Prostate gland (tissue), 2 donors: ENCODE data around the gene SHKBP1. TPM values are rescaled to one million over a fixed set of nuclear protein-coding genes. Genes with fewer than 3 reads are reported as not detected.
"Not testable (repeated sequence)": the region's sequence is repeated elsewhere in the genome, so short reads cannot be mapped to it uniquely, and the experiment has no call there.

Experiments
- DNase-seq: peaks from one replicate; pipeline ENCODE4 v3.0.0-alpha.2; 2019; ENCODE audit warnings: low spot score
- H3K27ac ChIP-seq, 2 donors: fragments of 200-600 bp; sonication (generic); 2 replicates each; pipeline ENCODE4 v1.5.1; 2017 to 2019
- H3K27me3 ChIP-seq: fragments of 200-600 bp; sonication (generic); replicated peaks from 2 replicates; pipeline ENCODE4 v1.5.1; 2019; ENCODE audit not compliant: insufficient read depth
- H3K36me3 ChIP-seq, 2 donors: fragments of 200-600 bp; sonication (generic); 1 replicate in 1 of 2; 2 replicates in 1 of 2; pipeline versions ENCODE4 v1.5.1 to v1.8.1; 2017 to 2019
- H3K4me1 ChIP-seq: fragments of 200-600 bp; sonication (generic); replicated peaks from 2 replicates; pipeline ENCODE4 v1.5.1; 2019
- H3K4me3 ChIP-seq, 2 donors: fragments of 200-600 bp; sonication (generic); 2 replicates each; pipeline ENCODE4 v1.5.1; 2017 to 2019
- H3K9me3 ChIP-seq: fragments of 200-600 bp; sonication (generic); 2 replicates; pipeline ENCODE4 v1.5.1; 2017
- POLR2A ChIP-seq: fragments of 450-650 bp; IDR thresholded peaks from one replicate; pipeline ENCODE4 v1.6.1; 2016; ENCODE audit warnings: antibody characterized with exemption, mild to moderate bottlenecking
- POLR2AphosphoS5 ChIP-seq: sonication (generic); formaldehyde crosslinking; IDR thresholded peaks from one replicate; pipeline ENCODE4 v1.6.1; 2017; ENCODE audit warnings: antibody characterized with exemption
- WGBS: methylation state at CpG from one replicate; pipeline ENCODE4 v1.1.5; 2018; 5-methylcytosine and 5-hydroxymethylcytosine counted together
- intact Hi-C: fragments of 100-400 bp; cut with DNase I; formaldehyde crosslinking; loops from one replicate; pipeline ENCODE4 v1.14.2; 2022
- total RNA-seq, 2 donors: library from RNA; depleted of rRNA; stranded (reverse); fragments of >200 nt; gene quantifications; one replicate each; pipeline ENCODE4 v1.1.0, GENCODE V29; 2016
- TF ChIP-seq, protein P1 (sequence below), 4 experiments: fragments of 200-600 bp in 2 of 4; fragments of 450-650 bp in 2 of 4; sonication (generic) in 2 of 4; IDR thresholded peaks; 1 replicate in 3 of 4; 2 replicates in 1 of 4; pipeline ENCODE4 v1.5.1; 2016 to 2019; ENCODE audit warnings: antibody characterized with exemption in 4 of 4, mild to moderate bottlenecking in 2 of 4, moderate library complexity in 2 of 4

SHKBP1 gene
- total RNA-seq, 2 donors from 2014 or later = 54.6 to 91.6 TPM

DNA sequence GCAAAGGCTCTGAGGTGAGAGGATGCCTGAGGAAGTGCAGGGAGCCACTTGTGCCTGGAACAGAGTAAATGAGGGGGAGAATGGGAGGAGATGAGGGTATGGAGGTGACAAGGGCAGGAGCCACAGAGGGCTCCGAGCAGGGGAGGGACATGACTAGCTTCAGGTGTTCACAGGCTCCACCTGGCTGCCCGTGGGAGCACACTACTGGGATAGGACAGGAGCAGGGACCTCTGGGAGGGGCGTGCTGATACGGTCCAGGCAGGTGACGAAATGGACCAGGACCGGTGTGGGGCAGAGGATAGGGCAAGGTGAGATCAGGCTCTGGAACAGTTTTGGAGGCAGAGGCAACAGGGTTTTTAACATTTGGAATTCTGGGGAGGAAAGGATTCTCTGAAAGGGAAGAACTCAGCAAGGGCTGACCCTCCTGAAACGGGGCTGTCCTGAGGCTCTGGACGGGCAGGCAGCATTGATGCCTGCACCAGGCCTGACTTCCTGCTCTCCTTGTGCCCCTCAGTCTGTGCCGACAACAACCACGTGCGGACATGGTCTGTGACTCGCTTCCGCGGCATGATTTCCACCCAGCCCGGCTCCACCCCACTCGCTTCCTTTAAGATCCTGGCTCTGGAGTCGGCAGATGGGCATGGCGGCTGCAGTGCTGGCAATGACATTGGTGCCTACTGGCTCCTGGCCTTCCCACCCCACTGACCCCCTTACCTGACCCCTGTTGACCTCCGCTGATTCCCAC lies 11.6 kb downstream of the SHKBP1 start:
- 88% methylated on average over 19 of the region's 19 CpGs for WGBS
- no peak for DNase-seq
- Histone ChIP-seq H3K27me3 (no peaks in the 10 kb centered on the region), H3K4me1 (no peaks in the 10 kb centered on the region), H3K9me3 (no peaks in the 10 kb centered on the region), H3K27ac (no peak overlapping the region), H3K36me3 (no peaks in the 10 kb centered on the region), H3K4me3 (no peak overlapping the region)
- no peak for TF ChIP-seq POLR2AphosphoS5
- intact Hi-C loops = no loop called here

DNA sequence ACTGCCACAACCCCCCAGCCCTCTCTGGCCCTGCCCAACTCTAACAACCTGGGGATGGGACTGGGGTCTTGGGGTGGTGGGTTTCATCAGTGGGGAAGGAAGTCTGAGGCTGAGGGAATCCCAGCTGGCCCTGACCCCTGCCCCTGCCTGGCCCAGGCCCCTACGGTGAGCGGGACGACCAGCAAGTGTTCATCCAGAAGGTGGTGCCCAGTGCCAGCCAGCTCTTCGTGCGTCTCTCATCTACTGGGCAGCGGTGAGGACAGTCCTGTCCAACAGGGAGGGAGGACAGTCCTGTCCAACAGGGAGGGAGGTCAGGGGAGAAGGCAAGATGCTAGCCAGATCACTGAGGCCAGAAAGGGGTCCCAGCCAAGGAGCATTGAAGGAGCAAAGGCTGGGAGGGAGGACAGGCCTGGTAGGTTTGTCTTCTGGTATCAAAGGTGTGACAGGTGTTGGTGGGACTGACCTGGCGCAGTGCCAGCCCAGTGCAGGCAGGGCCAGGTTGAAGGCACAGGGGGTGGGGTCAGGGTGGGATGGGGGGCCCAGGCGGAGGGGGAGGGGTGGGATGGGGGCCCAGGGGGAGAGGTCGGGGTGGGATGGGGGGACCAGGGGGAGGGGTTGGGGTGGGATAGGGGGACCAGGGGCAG lies 12.4 kb downstream of the SHKBP1 start:
- Histone ChIP-seq H3K27ac (no peak overlapping the region), H3K36me3 (no peaks in the 10 kb centered on the region), H3K4me1 (no peaks in the 10 kb centered on the region), H3K27me3 (no peaks in the 10 kb centered on the region), H3K4me3 (no peak overlapping the region), H3K9me3 (no peaks in the 10 kb centered on the region)
- intact Hi-C loops = no loop called here
- no peak for DNase-seq
- whole genome bisulfite sequencing = 75% methylated on average over 9 of the region's 9 CpGs
- no peak for TF ChIP-seq POLR2A

DNA sequence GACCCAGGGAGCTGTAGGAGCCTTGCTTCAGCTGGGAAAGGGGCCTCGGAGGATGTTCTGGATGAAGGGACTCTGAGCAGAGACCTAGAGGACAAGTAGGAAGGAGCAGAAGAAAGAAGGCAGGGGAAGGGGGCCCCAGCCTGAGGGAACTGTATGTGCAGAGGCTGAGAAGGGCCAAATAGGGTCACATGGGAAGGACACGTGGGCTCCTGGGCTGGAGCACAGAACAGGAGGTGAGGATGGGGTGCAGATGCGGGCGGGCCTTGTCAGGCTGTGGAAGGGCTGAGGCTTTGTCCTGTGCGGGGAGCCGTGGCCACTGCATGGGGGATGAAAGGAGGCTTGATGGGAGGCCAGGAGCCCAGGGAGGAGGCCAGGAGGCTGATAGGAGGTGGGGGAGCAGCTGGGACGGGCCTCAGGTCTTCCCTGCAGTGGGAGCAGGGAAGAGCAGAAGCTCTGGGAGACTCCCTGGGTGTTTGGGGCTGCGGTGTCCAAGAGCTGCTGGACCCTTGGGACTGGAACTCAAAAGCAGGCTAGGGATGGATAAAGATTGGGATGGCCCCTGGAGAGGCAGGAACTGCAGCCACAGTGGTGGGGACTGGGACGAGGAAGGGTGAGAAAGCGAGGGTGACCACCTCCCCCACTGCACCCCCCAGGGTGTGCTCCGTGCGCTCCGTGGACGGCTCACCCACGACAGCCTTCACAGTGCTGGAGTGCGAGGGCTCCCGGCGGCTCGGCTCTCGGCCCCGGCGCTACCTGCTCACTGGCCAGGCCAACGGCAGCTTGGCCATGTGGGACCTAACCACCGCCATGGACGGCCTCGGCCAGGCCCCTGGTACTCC lies 13.1 kb downstream of the SHKBP1 start:
- Histone ChIP-seq H3K27me3 (no peaks in the 10 kb centered on the region), H3K4me1 (no peaks in the 10 kb centered on the region), H3K27ac (no peak overlapping the region), H3K9me3 (no peaks in the 10 kb centered on the region), H3K36me3 (no peaks in the 10 kb centered on the region), H3K4me3 (no peak overlapping the region)
- intact Hi-C loops = loop anchor here (10.0 kb wide), 1 partner anchor 145 kb away; the partner anchor contains the start of gene SERTAD3
- WGBS = 88% methylated on average over 26 of the region's 26 CpGs
- DNase-seq = no peak
- TF ChIP-seq, protein P1, sequence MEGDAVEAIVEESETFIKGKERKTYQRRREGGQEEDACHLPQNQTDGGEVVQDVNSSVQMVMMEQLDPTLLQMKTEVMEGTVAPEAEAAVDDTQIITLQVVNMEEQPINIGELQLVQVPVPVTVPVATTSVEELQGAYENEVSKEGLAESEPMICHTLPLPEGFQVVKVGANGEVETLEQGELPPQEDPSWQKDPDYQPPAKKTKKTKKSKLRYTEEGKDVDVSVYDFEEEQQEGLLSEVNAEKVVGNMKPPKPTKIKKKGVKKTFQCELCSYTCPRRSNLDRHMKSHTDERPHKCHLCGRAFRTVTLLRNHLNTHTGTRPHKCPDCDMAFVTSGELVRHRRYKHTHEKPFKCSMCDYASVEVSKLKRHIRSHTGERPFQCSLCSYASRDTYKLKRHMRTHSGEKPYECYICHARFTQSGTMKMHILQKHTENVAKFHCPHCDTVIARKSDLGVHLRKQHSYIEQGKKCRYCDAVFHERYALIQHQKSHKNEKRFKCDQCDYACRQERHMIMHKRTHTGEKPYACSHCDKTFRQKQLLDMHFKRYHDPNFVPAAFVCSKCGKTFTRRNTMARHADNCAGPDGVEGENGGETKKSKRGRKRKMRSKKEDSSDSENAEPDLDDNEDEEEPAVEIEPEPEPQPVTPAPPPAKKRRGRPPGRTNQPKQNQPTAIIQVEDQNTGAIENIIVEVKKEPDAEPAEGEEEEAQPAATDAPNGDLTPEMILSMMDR (IDR thresholded peaks at IDR 0.05) = no peak
- TF ChIP-seq POLR2A (no peak), POLR2AphosphoS5 (no peak)

DNA sequence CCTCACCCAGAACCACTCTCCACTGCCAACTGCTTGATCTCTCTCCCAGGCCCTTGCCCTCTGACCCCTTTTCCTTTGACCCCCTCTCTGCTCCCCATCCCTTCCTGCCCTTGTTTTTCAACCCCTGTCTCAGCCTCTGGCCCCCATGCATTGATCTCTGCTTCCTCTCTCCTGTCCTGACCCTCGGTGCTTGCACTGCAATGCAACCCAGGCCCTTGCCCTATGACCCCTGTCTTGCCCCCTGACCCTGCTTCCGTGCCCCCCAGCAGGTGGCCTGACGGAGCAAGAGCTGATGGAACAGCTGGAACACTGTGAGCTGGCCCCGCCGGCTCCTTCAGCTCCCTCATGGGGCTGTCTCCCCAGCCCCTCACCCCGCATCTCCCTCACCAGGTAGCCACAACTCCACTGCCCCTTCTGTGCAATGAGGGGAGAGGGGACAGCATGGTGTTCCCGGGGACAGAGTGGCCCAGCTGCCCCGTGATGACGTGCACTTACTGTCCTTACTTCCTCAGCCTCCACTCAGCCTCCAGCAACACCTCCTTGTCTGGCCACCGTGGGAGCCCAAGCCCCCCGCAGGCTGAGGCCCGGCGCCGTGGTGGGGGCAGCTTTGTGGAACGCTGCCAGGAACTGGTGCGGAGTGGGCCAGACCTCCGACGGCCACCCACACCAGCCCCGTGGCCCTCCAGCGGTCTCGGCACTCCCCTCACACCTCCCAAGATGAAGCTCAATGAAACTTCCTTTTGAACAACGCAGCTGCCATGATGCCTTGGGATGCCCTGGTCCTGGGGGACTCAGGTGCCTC lies 14.0 kb downstream of the SHKBP1 start:
- intact Hi-C loops = loop anchor here (10.0 kb wide), 1 partner anchor 146 kb away; the partner anchor contains the start of gene SERTAD3
- no peak overlapping the region for H3K27ac ChIP-seq
- no peaks in the 10 kb centered on the region for H3K27me3 ChIP-seq
- no peaks in the 10 kb centered on the region for H3K36me3 ChIP-seq
- DNase-seq = no peak
- no peaks in the 10 kb centered on the region for H3K4me1 ChIP-seq
- 78% methylated on average over 20 of the region's 22 CpGs for WGBS
- no peaks in the 10 kb centered on the region for H3K9me3 ChIP-seq
- H3K4me3 ChIP-seq = no peak overlapping the region
- no peak for TF ChIP-seq POLR2A
- TF ChIP-seq, protein P1 (IDR thresholded peaks at IDR 0.05) = no peak
- no peak for TF ChIP-seq POLR2AphosphoS5

DNA sequence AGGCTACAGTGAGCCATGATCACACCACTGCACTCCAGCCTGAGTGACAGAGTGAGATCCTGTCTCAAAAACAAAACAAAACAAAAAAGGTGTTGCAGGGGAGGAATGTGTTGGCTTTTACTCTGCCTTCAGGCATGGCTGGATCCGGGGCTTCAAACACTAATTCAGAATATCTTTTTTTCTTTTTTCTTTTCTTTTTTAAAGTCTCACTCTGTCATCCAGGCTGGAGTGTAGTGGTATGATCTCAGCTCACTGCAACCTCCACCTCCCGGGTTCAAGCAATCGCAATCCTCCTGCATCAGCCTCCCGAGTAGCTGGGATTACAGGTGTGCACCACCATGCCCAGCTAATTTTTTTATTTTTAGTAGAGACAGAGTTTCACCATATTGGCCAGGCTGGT lies 15.1 kb downstream of the SHKBP1 start:
- not testable (repeated sequence) for DNase-seq, H3K36me3 ChIP-seq, H3K4me1 ChIP-seq, H3K27me3 ChIP-seq, H3K9me3 ChIP-seq, H3K4me3 ChIP-seq, H3K27ac ChIP-seq
- intact Hi-C loops = loop anchor here (10.0 kb wide), 1 partner anchor 147 kb away; the partner anchor contains the start of gene SERTAD3
- 95% methylated on average over 4 of the region's 4 CpGs for WGBS
